Measurements from ENCODE around the gene LUZP1.

DNA sequence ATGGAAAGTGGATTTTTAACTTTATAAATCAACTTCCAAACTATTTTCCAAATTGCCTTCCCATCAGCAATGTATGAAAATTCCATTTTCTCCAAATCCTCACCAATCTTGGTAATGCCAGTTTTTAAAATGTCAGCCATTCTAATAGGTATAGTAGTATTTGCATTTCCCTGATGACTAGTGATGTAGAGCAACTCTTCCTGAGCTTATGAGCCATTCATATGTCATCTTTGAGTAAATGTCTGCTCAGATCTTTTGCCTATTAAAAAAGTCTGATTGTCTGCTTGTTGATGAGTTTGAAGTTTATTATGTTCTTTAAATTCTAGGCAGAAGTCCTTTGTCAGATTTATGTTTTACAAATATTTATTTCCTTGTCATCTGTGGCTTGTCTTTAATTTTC, 94.6 kb downstream of the LUZP1 start:
- TF ChIP-seq, protein P1, sequence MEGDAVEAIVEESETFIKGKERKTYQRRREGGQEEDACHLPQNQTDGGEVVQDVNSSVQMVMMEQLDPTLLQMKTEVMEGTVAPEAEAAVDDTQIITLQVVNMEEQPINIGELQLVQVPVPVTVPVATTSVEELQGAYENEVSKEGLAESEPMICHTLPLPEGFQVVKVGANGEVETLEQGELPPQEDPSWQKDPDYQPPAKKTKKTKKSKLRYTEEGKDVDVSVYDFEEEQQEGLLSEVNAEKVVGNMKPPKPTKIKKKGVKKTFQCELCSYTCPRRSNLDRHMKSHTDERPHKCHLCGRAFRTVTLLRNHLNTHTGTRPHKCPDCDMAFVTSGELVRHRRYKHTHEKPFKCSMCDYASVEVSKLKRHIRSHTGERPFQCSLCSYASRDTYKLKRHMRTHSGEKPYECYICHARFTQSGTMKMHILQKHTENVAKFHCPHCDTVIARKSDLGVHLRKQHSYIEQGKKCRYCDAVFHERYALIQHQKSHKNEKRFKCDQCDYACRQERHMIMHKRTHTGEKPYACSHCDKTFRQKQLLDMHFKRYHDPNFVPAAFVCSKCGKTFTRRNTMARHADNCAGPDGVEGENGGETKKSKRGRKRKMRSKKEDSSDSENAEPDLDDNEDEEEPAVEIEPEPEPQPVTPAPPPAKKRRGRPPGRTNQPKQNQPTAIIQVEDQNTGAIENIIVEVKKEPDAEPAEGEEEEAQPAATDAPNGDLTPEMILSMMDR (IDR thresholded peaks at IDR 0.05; ENCODE audit: low read depth, low read length, missing input control): no peak
- TF ChIP-seq HNF4G (IDR thresholded peaks at IDR 0.05) (no peak), SP1 (IDR thresholded peaks at IDR 0.05) (no peak), GABPA (IDR thresholded peaks at IDR 0.05 in 1 of 2, conservative IDR thresholded peaks at IDR 0.05 in 1 of 2) (no peak), FOXA1 (IDR thresholded peaks at IDR 0.05) (no peak), JUND (IDR thresholded peaks at IDR 0.05) (no peak)
- TF ChIP-seq, protein P2, sequence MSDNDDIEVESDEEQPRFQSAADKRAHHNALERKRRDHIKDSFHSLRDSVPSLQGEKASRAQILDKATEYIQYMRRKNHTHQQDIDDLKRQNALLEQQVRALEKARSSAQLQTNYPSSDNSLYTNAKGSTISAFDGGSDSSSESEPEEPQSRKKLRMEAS (IDR thresholded peaks at IDR 0.05): no peak
- TF ChIP-seq, protein P3, sequence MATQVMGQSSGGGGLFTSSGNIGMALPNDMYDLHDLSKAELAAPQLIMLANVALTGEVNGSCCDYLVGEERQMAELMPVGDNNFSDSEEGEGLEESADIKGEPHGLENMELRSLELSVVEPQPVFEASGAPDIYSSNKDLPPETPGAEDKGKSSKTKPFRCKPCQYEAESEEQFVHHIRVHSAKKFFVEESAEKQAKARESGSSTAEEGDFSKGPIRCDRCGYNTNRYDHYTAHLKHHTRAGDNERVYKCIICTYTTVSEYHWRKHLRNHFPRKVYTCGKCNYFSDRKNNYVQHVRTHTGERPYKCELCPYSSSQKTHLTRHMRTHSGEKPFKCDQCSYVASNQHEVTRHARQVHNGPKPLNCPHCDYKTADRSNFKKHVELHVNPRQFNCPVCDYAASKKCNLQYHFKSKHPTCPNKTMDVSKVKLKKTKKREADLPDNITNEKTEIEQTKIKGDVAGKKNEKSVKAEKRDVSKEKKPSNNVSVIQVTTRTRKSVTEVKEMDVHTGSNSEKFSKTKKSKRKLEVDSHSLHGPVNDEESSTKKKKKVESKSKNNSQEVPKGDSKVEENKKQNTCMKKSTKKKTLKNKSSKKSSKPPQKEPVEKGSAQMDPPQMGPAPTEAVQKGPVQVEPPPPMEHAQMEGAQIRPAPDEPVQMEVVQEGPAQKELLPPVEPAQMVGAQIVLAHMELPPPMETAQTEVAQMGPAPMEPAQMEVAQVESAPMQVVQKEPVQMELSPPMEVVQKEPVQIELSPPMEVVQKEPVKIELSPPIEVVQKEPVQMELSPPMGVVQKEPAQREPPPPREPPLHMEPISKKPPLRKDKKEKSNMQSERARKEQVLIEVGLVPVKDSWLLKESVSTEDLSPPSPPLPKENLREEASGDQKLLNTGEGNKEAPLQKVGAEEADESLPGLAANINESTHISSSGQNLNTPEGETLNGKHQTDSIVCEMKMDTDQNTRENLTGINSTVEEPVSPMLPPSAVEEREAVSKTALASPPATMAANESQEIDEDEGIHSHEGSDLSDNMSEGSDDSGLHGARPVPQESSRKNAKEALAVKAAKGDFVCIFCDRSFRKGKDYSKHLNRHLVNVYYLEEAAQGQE (IDR thresholded peaks at IDR 0.05): no peak
- TF ChIP-seq, protein P4, sequence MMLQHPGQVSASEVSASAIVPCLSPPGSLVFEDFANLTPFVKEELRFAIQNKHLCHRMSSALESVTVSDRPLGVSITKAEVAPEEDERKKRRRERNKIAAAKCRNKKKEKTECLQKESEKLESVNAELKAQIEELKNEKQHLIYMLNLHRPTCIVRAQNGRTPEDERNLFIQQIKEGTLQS (IDR thresholded peaks at IDR 0.05): no peak

Measured in liver (tissue), 3 donors.